HEK293 (cell line): ENCODE data around the gene PKMYT1.

Experiments
- GLIS1 ChIP-seq: fragments of 450-650 bp; formaldehyde crosslinking; IDR thresholded peaks from 2 replicates; pipeline ENCODE4 v1.5.1; 2016; ENCODE audit warnings: missing biosample characterization, missing genetic modification characterization
- HOXA7 ChIP-seq: sonication (generic); formaldehyde crosslinking; IDR thresholded peaks from 2 replicates; pipeline ENCODE4 v1.8.1; 2022; ENCODE audit warnings: missing genetic modification reagents, borderline replicate concordance
- HOXD13 ChIP-seq: sonication (generic); formaldehyde crosslinking; IDR thresholded peaks from 2 replicates; pipeline ENCODE4 v1.8.0; 2022; ENCODE audit warnings: missing genetic modification reagents, borderline replicate concordance
- KLF16 ChIP-seq: fragments of 450-650 bp; formaldehyde crosslinking; IDR thresholded peaks from 2 replicates; pipeline ENCODE4 v1.5.1; 2017; ENCODE audit warnings: missing biosample characterization, missing genetic modification characterization
- KLF17 ChIP-seq: fragments of 450-650 bp; formaldehyde crosslinking; IDR thresholded peaks from 2 replicates; pipeline ENCODE4 v1.5.1; 2016; ENCODE audit warnings: missing biosample characterization, missing genetic modification characterization
- KLF7 ChIP-seq: fragments of 450-650 bp; formaldehyde crosslinking; IDR thresholded peaks from 2 replicates; pipeline ENCODE4 v1.5.1; 2016; ENCODE audit warnings: missing biosample characterization, missing genetic modification characterization, borderline replicate concordance
- OSR2 ChIP-seq: fragments of 450-650 bp; formaldehyde crosslinking; IDR thresholded peaks from 2 replicates; pipeline ENCODE4 v1.5.1; 2016; ENCODE audit warnings: missing biosample characterization, missing genetic modification characterization
- WT1 ChIP-seq: fragments of 450-650 bp; formaldehyde crosslinking; IDR thresholded peaks from 2 replicates; pipeline ENCODE4 v1.5.1; 2016; ENCODE audit warnings: missing biosample characterization, missing genetic modification characterization
- ZEB2 ChIP-seq: fragments of 450-650 bp; formaldehyde crosslinking; IDR thresholded peaks from 2 replicates; pipeline ENCODE4 v1.5.1; 2016; ENCODE audit warnings: missing biosample characterization, missing genetic modification characterization
- ZIC2 ChIP-seq: fragments of 450-650 bp; formaldehyde crosslinking; IDR thresholded peaks from 2 replicates; pipeline ENCODE4 v1.5.1; 2016; ENCODE audit warnings: missing biosample characterization, missing genetic modification characterization
- ZNF112 ChIP-seq: fragments of 450-650 bp; formaldehyde crosslinking; IDR thresholded peaks from 2 replicates; pipeline ENCODE4 v1.5.0; 2017; ENCODE audit warnings: missing biosample characterization, missing genetic modification characterization
- ZNF138 ChIP-seq: fragments of 450-650 bp; formaldehyde crosslinking; IDR thresholded peaks from 2 replicates; pipeline ENCODE4 v1.5.1; 2016; ENCODE audit warnings: missing biosample characterization, missing genetic modification characterization, borderline replicate concordance
- ZNF148 ChIP-seq: fragments of 450-650 bp; formaldehyde crosslinking; IDR thresholded peaks from 2 replicates; pipeline ENCODE4 v1.5.0; 2017; ENCODE audit warnings: missing biosample characterization, missing genetic modification characterization, borderline replicate concordance
- ZNF155 ChIP-seq: fragments of 450-650 bp; formaldehyde crosslinking; IDR thresholded peaks from 2 replicates; pipeline ENCODE4 v1.5.1; 2016; ENCODE audit warnings: missing biosample characterization, missing genetic modification characterization
- ZNF16 ChIP-seq: fragments of 450-650 bp; formaldehyde crosslinking; IDR thresholded peaks from 2 replicates; pipeline ENCODE4 v1.5.1; 2016; ENCODE audit warnings: low read depth, missing biosample characterization, missing genetic modification characterization
- ZNF174 ChIP-seq: fragments of 450-650 bp; formaldehyde crosslinking; IDR thresholded peaks from 2 replicates; pipeline ENCODE4 v1.5.0; 2017; ENCODE audit warnings: missing biosample characterization, mild to moderate bottlenecking, missing genetic modification characterization
- ZNF214 ChIP-seq: fragments of 450-650 bp; formaldehyde crosslinking; IDR thresholded peaks from 2 replicates; pipeline ENCODE4 v1.5.1; 2017; ENCODE audit warnings: missing biosample characterization, mild to moderate bottlenecking, missing genetic modification characterization, borderline replicate concordance
- ZNF23 ChIP-seq: fragments of 450-650 bp; formaldehyde crosslinking; IDR thresholded peaks from 2 replicates; pipeline ENCODE4 v1.5.1; 2016; ENCODE audit warnings: missing biosample characterization, missing genetic modification characterization, borderline replicate concordance
- ZNF26 ChIP-seq: fragments of 450-650 bp; formaldehyde crosslinking; IDR thresholded peaks from 2 replicates; pipeline ENCODE4 v1.5.1; 2016; ENCODE audit warnings: missing biosample characterization, missing genetic modification characterization
- ZNF274 ChIP-seq, 2 experiments: fragments of 200-500 bp in 1 of 2; fragments of 450-650 bp in 1 of 2; sonication (Bioruptor generic) in 1 of 2; formaldehyde crosslinking in 1 of 2; IDR thresholded peaks; 2 replicates each; pipeline versions ENCODE4 v1.5.1 to v1.6.1; 2014 to 2016; ENCODE audit warnings: borderline replicate concordance in 1 of 2, inconsistent platforms in 1 of 2, low read length in 1 of 2, missing biosample characterization in 1 of 2, missing genetic modification characterization in 1 of 2
- ZNF350 ChIP-seq: fragments of 450-650 bp; formaldehyde crosslinking; IDR thresholded peaks from 2 replicates; pipeline ENCODE4 v1.5.0; 2017; ENCODE audit warnings: missing biosample characterization, mild to moderate bottlenecking, missing genetic modification characterization
- ZNF354C ChIP-seq: fragments of 450-650 bp; formaldehyde crosslinking; IDR thresholded peaks from 2 replicates; pipeline ENCODE4 v1.5.1; 2016; ENCODE audit warnings: missing biosample characterization, missing genetic modification characterization, low read depth, borderline replicate concordance
- ZNF510 ChIP-seq: fragments of 450-650 bp; formaldehyde crosslinking; IDR thresholded peaks from 2 replicates; pipeline ENCODE4 v1.5.1; 2018; ENCODE audit warnings: mild to moderate bottlenecking, missing genetic modification characterization, missing biosample characterization; ENCODE audit not compliant: insufficient replicate concordance
- ZNF529 ChIP-seq: fragments of 450-650 bp; formaldehyde crosslinking; IDR thresholded peaks from 2 replicates; pipeline ENCODE4 v1.5.1; 2017; ENCODE audit warnings: missing genetic modification characterization, missing biosample characterization; ENCODE audit not compliant: insufficient replicate concordance
- ZNF560 ChIP-seq: fragments of 450-650 bp; formaldehyde crosslinking; IDR thresholded peaks from 2 replicates; pipeline ENCODE4 v1.5.1; 2017; ENCODE audit warnings: missing biosample characterization, missing genetic modification characterization, borderline replicate concordance
- ZNF626 ChIP-seq: fragments of 450-650 bp; sonication (Bioruptor Pico); formaldehyde crosslinking; IDR thresholded peaks from 2 replicates; pipeline ENCODE4 v1.5.1; 2018; ENCODE audit warnings: missing biosample characterization, missing genetic modification characterization, inconsistent platforms
- ZNF629 ChIP-seq: fragments of 450-650 bp; formaldehyde crosslinking; IDR thresholded peaks from 2 replicates; pipeline ENCODE4 v1.5.1; 2017; ENCODE audit warnings: missing biosample characterization, missing genetic modification characterization
- ZNF645 ChIP-seq: fragments of 450-650 bp; formaldehyde crosslinking; IDR thresholded peaks from 2 replicates; pipeline ENCODE4; 2016; ENCODE audit warnings: missing biosample characterization, missing genetic modification characterization
- ZSCAN5A ChIP-seq: fragments of 450-650 bp; formaldehyde crosslinking; IDR thresholded peaks from 2 replicates; pipeline ENCODE4 v1.5.1; 2016; ENCODE audit warnings: missing biosample characterization, missing genetic modification characterization
- ZXDB ChIP-seq: fragments of 450-650 bp; formaldehyde crosslinking; IDR thresholded peaks from 2 replicates; pipeline ENCODE4 v1.5.1; 2016; ENCODE audit warnings: missing biosample characterization, missing genetic modification characterization

The PKMYT1 gene

GRCh38 chr16:2968738-2969544 is 11.3 kb downstream of the PKMYT1 start, which contains the start of gene PAQR4 (continued):
- TF ChIP-seq ZNF510 = no peak
- peak; percentile 23; the same call in 1 of the 2 replicates for TF ChIP-seq GLIS1
- no peak for TF ChIP-seq ZNF645 (tag by site-specific recombination)
- no peak for TF ChIP-seq ZNF16 (tag by site-specific recombination)
- no peak for TF ChIP-seq ZNF626 (tag by site-specific recombination)
- peak; percentile 91 for TF ChIP-seq KLF17 (tag by site-specific recombination)
- no peak; the same call in 1 of the 2 replicates for TF ChIP-seq WT1 (tag by site-specific recombination)
- no peak for TF ChIP-seq ZIC2 (tag by site-specific recombination)
- TF ChIP-seq ZNF112 (tag by site-specific recombination) = no peak
- no peak for TF ChIP-seq HOXA7 (CRISPR knock-in tag)
- peak; percentile 79 for TF ChIP-seq ZSCAN5A (tag by site-specific recombination)
- TF ChIP-seq ZNF26 (tag by site-specific recombination) = no peak
- no peak for TF ChIP-seq ZNF214 (tag by site-specific recombination)
- TF ChIP-seq OSR2 (tag by site-specific recombination) = no peak
- peak; percentile 93 for TF ChIP-seq ZEB2 (tag by site-specific recombination)
- no peak for TF ChIP-seq ZNF350 (tag by site-specific recombination)
- TF ChIP-seq ZNF174 = no peak
- TF ChIP-seq KLF7 (tag by site-specific recombination) = no peak
- TF ChIP-seq KLF16 (tag by site-specific recombination) = peak; percentile 83; the same call in 1 of the 2 replicates
- no peak for TF ChIP-seq ZNF155 (tag by site-specific recombination)
- TF ChIP-seq ZNF23 (tag by site-specific recombination) = no peak
- no peak for TF ChIP-seq ZNF148
- no peak for TF ChIP-seq HOXD13 (CRISPR knock-in tag)
- TF ChIP-seq ZNF354C (tag by site-specific recombination) = no peak
- TF ChIP-seq ZNF274 (IDR thresholded peaks at IDR 0.05; ENCODE audit: low read length) = no peak
- TF ChIP-seq ZNF274 (tag by site-specific recombination; IDR thresholded peaks at IDR 0.05; ENCODE audit: borderline replicate concordance) = no peak
- TF ChIP-seq ZNF629 (tag by site-specific recombination) = peak; percentile 73
- no peak for TF ChIP-seq ZNF560 (tag by site-specific recombination)
- no peak for TF ChIP-seq ZNF138 (tag by site-specific recombination)
- TF ChIP-seq ZNF529 (tag by site-specific recombination) = no peak
- peak; percentile 77; the same call in 1 of the 2 replicates for TF ChIP-seq ZXDB (tag by site-specific recombination)
